ENCODE results near the gene EMILIN1.

EMILIN1 gene

GRCh38 chr2:27099334-27099955 is 21.0 kb downstream of the EMILIN1 start:
- no peak overlapping the region for H3K9ac ChIP-seq (ENCODE audit: low read depth, low read length, poor library complexity, severe bottlenecking)
- no peak for TF ChIP-seq CTCF (conservative IDR thresholded peaks at IDR 0.05; ENCODE audit: low read length)
- no peaks in the 10 kb centered on the region for H3F3A ChIP-seq (ENCODE audit: low read depth)

GRCh38 chr2:27100036-27100435 is 21.6 kb downstream of the EMILIN1 start:
- H3K9ac ChIP-seq (ENCODE audit: low read depth, low read length, poor library complexity, severe bottlenecking), result no peak overlapping the region

More at GRCh38 chr2:27099334-27099955, 21.0 kb downstream of the EMILIN1 start:
- H3K9me2 ChIP-seq (replicated peaks; ENCODE audit: low read depth, low read length), result no peaks in the 10 kb centered on the region
- H3K79me2 ChIP-seq (ENCODE audit: insufficient read depth, low read length), result no peaks in the 10 kb centered on the region
- H3K4me1 ChIP-seq (ENCODE audit: insufficient read depth, low read length, poor library complexity, severe bottlenecking), result no peaks in the 10 kb centered on the region
- no peak overlapping the region for H3K4me3 ChIP-seq (ENCODE audit: low read length, poor library complexity, severe bottlenecking)
- H3K9me3 ChIP-seq (ENCODE audit: insufficient read depth, low read depth, low read length), result no peaks in the 10 kb centered on the region
- H4K20me1 ChIP-seq (ENCODE audit: insufficient read depth, low read length, poor library complexity, severe bottlenecking), result no peaks in the 10 kb centered on the region
- H2AFZ ChIP-seq (ENCODE audit: low read length), result no peak overlapping the region
- no peak overlapping the region for H3K4me2 ChIP-seq (ENCODE audit: low read depth, low read length, poor library complexity, severe bottlenecking)
- no peaks in the 10 kb centered on the region for H3K36me3 ChIP-seq (ENCODE audit: insufficient read depth, low read length)
- no peaks in the 10 kb centered on the region for H3K27me3 ChIP-seq (ENCODE audit: insufficient read depth, low read length, poor library complexity, severe bottlenecking)

DNA sequence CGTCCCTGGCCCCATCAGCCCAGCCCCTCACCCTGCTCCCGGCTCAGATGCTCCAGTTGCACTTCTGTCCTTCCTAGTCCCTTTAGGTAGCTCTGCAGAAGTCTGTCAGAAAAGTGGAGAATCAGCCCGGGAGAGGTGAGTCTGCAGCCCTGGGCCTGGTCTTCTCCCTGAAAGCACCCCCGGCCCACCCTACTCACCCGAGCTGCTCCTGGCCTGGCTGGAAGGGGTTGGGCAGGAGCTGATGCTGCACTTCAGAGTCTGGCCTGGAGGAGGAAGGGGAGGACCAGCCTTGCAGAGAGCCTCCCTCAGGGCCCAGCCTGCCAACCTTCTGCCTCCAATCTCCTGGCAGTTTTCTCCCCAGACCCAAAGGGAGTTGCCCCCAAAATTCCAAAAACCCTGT is 23.9 kb downstream of the EMILIN1 start:
- Histone ChIP-seq H3K4me2 (ENCODE audit: low read depth, low read length, poor library complexity, severe bottlenecking) (no peak overlapping the region), H3K9me3 (ENCODE audit: insufficient read depth, low read depth, low read length) (no peaks in the 10 kb centered on the region), H3K9me2 (replicated peaks; ENCODE audit: low read depth, low read length) (no peaks in the 10 kb centered on the region), H3K9ac (ENCODE audit: low read depth, low read length, poor library complexity, severe bottlenecking) (no peak overlapping the region), H3F3A (ENCODE audit: low read depth) (no peaks in the 10 kb centered on the region), H3K4me1 (ENCODE audit: insufficient read depth, low read length, poor library complexity, severe bottlenecking) (no peaks in the 10 kb centered on the region), H3K79me2 (ENCODE audit: insufficient read depth, low read length) (no peaks in the 10 kb centered on the region), H3K27me3 (ENCODE audit: insufficient read depth, low read length, poor library complexity, severe bottlenecking) (no peaks in the 10 kb centered on the region), H2AFZ (ENCODE audit: low read length) (no peak overlapping the region), H4K20me1 (ENCODE audit: insufficient read depth, low read length, poor library complexity, severe bottlenecking) (no peaks in the 10 kb centered on the region), H3K4me3 (ENCODE audit: low read length, poor library complexity, severe bottlenecking) (no peak overlapping the region), H3K36me3 (ENCODE audit: insufficient read depth, low read length) (no peaks in the 10 kb centered on the region)
- TF ChIP-seq EZH2phosphoT487 (IDR thresholded peaks at IDR 0.05; ENCODE audit: borderline replicate concordance) (no peak), CTCF (conservative IDR thresholded peaks at IDR 0.05; ENCODE audit: low read length) (no peak)

More at GRCh38 chr2:27100036-27100435, 21.6 kb downstream of the EMILIN1 start:
- Histone ChIP-seq H3F3A (ENCODE audit: low read depth) (no peaks in the 10 kb centered on the region), H3K9me3 (ENCODE audit: insufficient read depth, low read depth, low read length) (no peaks in the 10 kb centered on the region), H2AFZ (ENCODE audit: low read length) (no peak overlapping the region), H3K79me2 (ENCODE audit: insufficient read depth, low read length) (no peaks in the 10 kb centered on the region), H3K4me3 (ENCODE audit: low read length, poor library complexity, severe bottlenecking) (no peak overlapping the region), H3K4me1 (ENCODE audit: insufficient read depth, low read length, poor library complexity, severe bottlenecking) (no peaks in the 10 kb centered on the region), H4K20me1 (ENCODE audit: insufficient read depth, low read length, poor library complexity, severe bottlenecking) (no peaks in the 10 kb centered on the region), H3K27me3 (ENCODE audit: insufficient read depth, low read length, poor library complexity, severe bottlenecking) (no peaks in the 10 kb centered on the region), H3K4me2 (ENCODE audit: low read depth, low read length, poor library complexity, severe bottlenecking) (no peak overlapping the region), H3K36me3 (ENCODE audit: insufficient read depth, low read length) (no peaks in the 10 kb centered on the region), H3K9me2 (replicated peaks; ENCODE audit: low read depth, low read length) (no peaks in the 10 kb centered on the region)
- no peak for TF ChIP-seq EZH2phosphoT487 (IDR thresholded peaks at IDR 0.05; ENCODE audit: borderline replicate concordance)
- no peak for TF ChIP-seq CTCF (conservative IDR thresholded peaks at IDR 0.05; ENCODE audit: low read length)
